GM12801 (cell line): ENCODE results near the gene SON.

Source experiments
- CTCF ChIP-seq: IDR thresholded peaks from one replicate; pipeline ENCODE4 v1.5.1; 2011; ENCODE audit warnings: control low read depth; ENCODE audit not compliant: insufficient read length; ENCODE audit errors: extremely low read depth

SON gene

DNA sequence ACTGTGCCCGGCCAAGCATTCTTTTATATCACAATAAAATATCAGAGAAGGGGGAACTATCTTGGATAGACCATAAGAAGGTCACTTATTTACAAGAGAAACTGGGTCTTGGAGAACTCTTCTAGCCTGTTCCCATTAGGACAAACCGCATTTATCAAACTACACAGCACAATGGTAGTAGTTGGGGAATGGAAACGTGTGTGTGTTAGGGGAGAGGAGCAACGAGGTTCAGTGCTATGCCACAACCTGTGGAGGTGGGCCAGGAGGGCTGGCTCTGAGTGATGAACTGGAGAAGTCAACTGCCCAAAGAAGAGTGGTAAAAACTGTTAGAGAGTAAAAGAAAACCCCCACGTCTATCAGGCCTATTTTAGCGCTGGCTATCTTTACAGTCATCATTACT lies 44.1 kb downstream of the SON start:
- TF ChIP-seq CTCF = no peak

- no peak for TF ChIP-seq CTCF
Observed at GRCh38 chr21:33587792-33588484, 45.1 kb downstream of the SON start.

- no peak for TF ChIP-seq CTCF
Observed at GRCh38 chr21:33588485-33589335, 45.9 kb downstream of the SON start, which contains the start of gene DONSON. TSS of gene DONSON (minus strand) at chr21:33588684. CDS start at chr21:33588641, 43 bp downstream.

DNA sequence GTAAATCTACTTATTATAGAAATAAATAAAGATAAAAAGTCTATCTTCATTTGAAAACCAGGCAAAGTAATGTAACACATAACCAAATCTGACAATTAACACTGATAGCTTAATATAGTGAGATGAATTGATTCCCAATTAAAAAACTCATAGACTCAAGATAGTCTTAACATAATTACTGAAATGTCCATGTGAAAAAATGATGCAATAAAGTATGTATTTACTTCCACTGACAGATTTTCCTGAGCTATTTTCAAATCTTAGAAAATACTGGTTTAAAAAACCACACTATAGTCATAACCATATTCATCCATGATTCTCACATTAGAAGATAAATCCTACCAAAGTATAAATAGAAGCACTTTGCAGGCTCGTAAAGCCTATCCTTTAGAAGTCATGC lies 55.2 kb downstream of the SON start:
- no peak for TF ChIP-seq CTCF

GRCh38 chr21:33608559-33608958 lies 65.7 kb downstream of the SON start:
- no peak for TF ChIP-seq CTCF

- TF ChIP-seq CTCF = no peak
Observed at GRCh38 chr21:33611006-33611744, 68.3 kb downstream of the SON start.

DNA sequence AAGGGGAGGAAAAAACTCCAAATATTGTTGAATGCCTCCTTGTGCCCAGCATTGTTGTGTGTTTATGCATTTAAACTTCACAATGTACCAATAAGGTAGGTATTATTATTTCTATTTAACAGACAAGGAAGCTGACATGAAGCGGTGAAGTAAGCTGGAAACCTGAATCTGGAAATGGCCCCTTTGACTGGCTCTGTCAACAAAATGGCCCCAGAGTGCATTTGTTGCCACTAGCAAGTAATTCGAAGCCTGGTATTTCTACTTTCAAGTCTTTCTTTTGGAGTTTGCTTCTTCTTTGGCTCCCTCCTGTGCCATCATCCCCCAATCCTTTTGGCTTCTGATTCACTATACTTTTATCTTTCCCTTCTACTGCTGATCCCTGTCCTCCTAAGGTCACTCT lies 75.6 kb downstream of the SON start:
- no peak for TF ChIP-seq CTCF
